MM.1S (cell line): Measurements from ENCODE around the gene ALDH1A2.

Experiments
- DNase-seq: peaks from one replicate; pipeline ENCODE4 v3.0.0-alpha.2; 2015
- H2AFZ ChIP-seq: fragments of 300-600 bp; sonication (generic); 2 replicates; pipeline ENCODE4 v1.6.0; 2016; ENCODE audit warnings: antibody characterized with exemption, low read length
- H3F3A ChIP-seq: fragments of 300-600 bp; sonication (generic); 2 replicates; pipeline ENCODE4 v1.6.1; 2016; ENCODE audit warnings: mild to moderate bottlenecking, antibody characterized with exemption, low read length, moderate library complexity, mixed read lengths; ENCODE audit not compliant: insufficient read depth
- H3K27ac ChIP-seq: fragments of 300-600 bp; sonication (generic); 2 replicates; pipeline ENCODE4 v1.5.1; 2016; ENCODE audit warnings: mild to moderate bottlenecking, low read length
- H3K27me3 ChIP-seq: fragments of 300-600 bp; sonication (generic); replicated peaks from 2 replicates; pipeline ENCODE4 v1.6.0; 2016; ENCODE audit warnings: low read length; ENCODE audit not compliant: insufficient read depth
- H3K36me3 ChIP-seq: fragments of 300-600 bp; sonication (generic); replicated peaks from 2 replicates; pipeline ENCODE4 v1.6.1; 2016; ENCODE audit warnings: mild to moderate bottlenecking, low read length, mixed read lengths; ENCODE audit not compliant: insufficient read depth
- H3K4me1 ChIP-seq: fragments of 300-600 bp; sonication (generic); 2 replicates; pipeline ENCODE4 v1.6.1; 2016; ENCODE audit warnings: low read length, mixed read lengths
- H3K4me2 ChIP-seq: fragments of 300-600 bp; sonication (generic); 2 replicates; pipeline ENCODE4 v1.6.0; 2016; ENCODE audit warnings: low read depth, low read length
- H3K4me3 ChIP-seq: fragments of 300-600 bp; sonication (generic); 2 replicates; pipeline ENCODE4 v1.5.1; 2016; ENCODE audit warnings: low read length, mixed read lengths
- H3K79me2 ChIP-seq: fragments of 300-600 bp; sonication (generic); 2 replicates; pipeline ENCODE4 v1.6.1; 2016; ENCODE audit warnings: mixed run types, low read length, mixed read lengths
- H3K9ac ChIP-seq: fragments of 300-600 bp; sonication (generic); 2 replicates; pipeline ENCODE4 v1.6.1; 2016; ENCODE audit warnings: low read length, mixed read lengths
- H3K9me2 ChIP-seq: fragments of 300-600 bp; sonication (generic); replicated peaks from 2 replicates; pipeline ENCODE4 v1.6.1; 2016; ENCODE audit warnings: mild to moderate bottlenecking, low read length, mixed read lengths; ENCODE audit not compliant: insufficient read depth
- H3K9me3 ChIP-seq: fragments of 300-600 bp; sonication (generic); replicated peaks from 2 replicates; pipeline ENCODE4 v1.6.1; 2016; ENCODE audit warnings: mild to moderate bottlenecking, low read length, mixed read lengths; ENCODE audit not compliant: insufficient read depth
- H4K20me1 ChIP-seq: fragments of 300-600 bp; sonication (generic); 2 replicates; pipeline ENCODE4 v1.6.1; 2016; ENCODE audit warnings: mild to moderate bottlenecking, low read length, moderate library complexity, mixed read lengths; ENCODE audit not compliant: insufficient read depth
- CTCF ChIP-seq: fragments of 300-600 bp; sonication (generic); IDR thresholded peaks from 2 replicates; pipeline ENCODE4 v1.5.1; 2016; ENCODE audit warnings: antibody characterized with exemption, low read length, mixed read lengths
- EZH2 ChIP-seq: fragments of 300-600 bp; sonication (generic); optimal IDR thresholded peaks from 2 replicates; pipeline ENCODE3; 2017; ENCODE audit warnings: low read depth, mild to moderate bottlenecking, antibody characterized with exemption, low read length, mixed read lengths
- EZH2phosphoT487 ChIP-seq: fragments of 300-600 bp; sonication (generic); IDR thresholded peaks from 2 replicates; pipeline ENCODE4 v1.6.1; 2018; ENCODE audit warnings: antibody characterized with exemption, low read length

Gene ALDH1A2

GRCh38 chr15:57911247-57911646 is 154.3 kb downstream of the ALDH1A2 start:
- Histone ChIP-seq H3K4me3 (no peak overlapping the region), H2AFZ (no peak overlapping the region), H4K20me1 (no peaks in the 10 kb centered on the region), H3K4me2 (no peak overlapping the region), H3K27ac (no peak overlapping the region), H3K9ac (no peak overlapping the region), H3F3A (no peaks in the 10 kb centered on the region), H3K36me3 (no peaks in the 10 kb centered on the region), H3K79me2 (no peaks in the 10 kb centered on the region), H3K27me3 (no peaks in the 10 kb centered on the region), H3K9me3 (no peaks in the 10 kb centered on the region), H3K9me2 (no peaks in the 10 kb centered on the region), H3K4me1 (no peaks in the 10 kb centered on the region)
- no peak for DNase-seq
- no peak for TF ChIP-seq EZH2phosphoT487
- TF ChIP-seq CTCF, result no peak
- no peak for TF ChIP-seq EZH2

- H3K27ac ChIP-seq, result no peak overlapping the region
- no peak overlapping the region for H3K4me2 ChIP-seq
- no peaks in the 10 kb centered on the region for H3K4me1 ChIP-seq
- no peaks in the 10 kb centered on the region for H4K20me1 ChIP-seq
- no peaks in the 10 kb centered on the region for H3K79me2 ChIP-seq
- H2AFZ ChIP-seq, result no peak overlapping the region
- H3F3A ChIP-seq, result no peaks in the 10 kb centered on the region
- no peaks in the 10 kb centered on the region for H3K36me3 ChIP-seq
- H3K4me3 ChIP-seq, result no peak overlapping the region
- H3K9me2 ChIP-seq, result no peaks in the 10 kb centered on the region
- no peaks in the 10 kb centered on the region for H3K9me3 ChIP-seq
- DNase-seq, result no peak
- H3K9ac ChIP-seq, result no peak overlapping the region
- TF ChIP-seq EZH2, result no peak
- TF ChIP-seq CTCF, result no peak
- no peak for TF ChIP-seq EZH2phosphoT487
- H3K27me3 ChIP-seq, result no peaks in the 10 kb centered on the region
Measured at GRCh38 chr15:57910672-57911071, 154.8 kb downstream of the ALDH1A2 start.

- no peaks in the 10 kb centered on the region for H3K27me3 ChIP-seq
- no peak overlapping the region for H2AFZ ChIP-seq
- H3K27ac ChIP-seq, result no peak overlapping the region
- no peak for DNase-seq
- H3K79me2 ChIP-seq, result no peaks in the 10 kb centered on the region
- H3K36me3 ChIP-seq, result no peaks in the 10 kb centered on the region
- H3K4me2 ChIP-seq, result no peak overlapping the region
- TF ChIP-seq CTCF (no peak), EZH2 (no peak), EZH2phosphoT487 (no peak)
- H4K20me1 ChIP-seq, result no peaks in the 10 kb centered on the region
- H3F3A ChIP-seq, result no peaks in the 10 kb centered on the region
- H3K4me1 ChIP-seq, result no peaks in the 10 kb centered on the region
- H3K9ac ChIP-seq, result no peak overlapping the region
- H3K4me3 ChIP-seq, result no peak overlapping the region
- no peaks in the 10 kb centered on the region for H3K9me3 ChIP-seq
- H3K9me2 ChIP-seq, result no peaks in the 10 kb centered on the region
Measured at GRCh38 chr15:57909388-57909787, 156.1 kb downstream of the ALDH1A2 start.

GRCh38 chr15:57903626-57904025 is 161.9 kb downstream of the ALDH1A2 start:
- no peak overlapping the region for H3K27ac ChIP-seq
- no peaks in the 10 kb centered on the region for H3K9me2 ChIP-seq
- H4K20me1 ChIP-seq, result no peaks in the 10 kb centered on the region
- H3F3A ChIP-seq, result no peaks in the 10 kb centered on the region
- no peaks in the 10 kb centered on the region for H3K9me3 ChIP-seq
- DNase-seq, result no peak
- H3K27me3 ChIP-seq, result no peaks in the 10 kb centered on the region
- no peaks in the 10 kb centered on the region for H3K36me3 ChIP-seq
- H2AFZ ChIP-seq, result no peak overlapping the region
- H3K4me1 ChIP-seq, result no peaks in the 10 kb centered on the region
- H3K4me3 ChIP-seq, result no peak overlapping the region
- no peak overlapping the region for H3K9ac ChIP-seq
- no peaks in the 10 kb centered on the region for H3K79me2 ChIP-seq
- no peak overlapping the region for H3K4me2 ChIP-seq
- TF ChIP-seq EZH2 (no peak), CTCF (no peak), EZH2phosphoT487 (no peak)
